H9 (cell line): ENCODE measurements around the gene H19. TPM values are rescaled to one million over a fixed set of nuclear protein-coding genes. Genes with fewer than 3 reads are reported as not detected.

ENCODE experiments used
- DNase-seq: peaks from one replicate; pipeline ENCODE4 v3.0.0-alpha.2; 2017
- H2AFZ ChIP-seq: one replicate; pipeline ENCODE4 v1.6.1; 2013; ENCODE audit warnings: mild to moderate bottlenecking, low read length, control low read depth, moderate library complexity
- H2AK5ac ChIP-seq: 2 replicates; pipeline ENCODE4 v1.6.1; 2013; ENCODE audit warnings: low read length, control low read depth, mixed read lengths; ENCODE audit not compliant: insufficient read length
- H2BK120ac ChIP-seq: one replicate; pipeline ENCODE4 v1.6.1; 2013; ENCODE audit warnings: low read depth, mild to moderate bottlenecking, low read length, control low read depth, inconsistent platforms; ENCODE audit not compliant: poor library complexity, severe bottlenecking
- H2BK12ac ChIP-seq: 2 replicates; pipeline ENCODE4 v1.6.1; 2013; ENCODE audit warnings: low read length, control low read depth, mixed read lengths, low read depth; ENCODE audit not compliant: insufficient read length
- H2BK15ac ChIP-seq: 2 replicates; pipeline ENCODE4 v1.6.1; 2013; ENCODE audit warnings: low read depth, low read length, control low read depth
- H2BK20ac ChIP-seq: one replicate; pipeline ENCODE4 v1.6.1; 2013; ENCODE audit warnings: low read depth, mild to moderate bottlenecking, low read length, control low read depth, inconsistent platforms; ENCODE audit not compliant: poor library complexity, severe bottlenecking
- H2BK5ac ChIP-seq: 2 replicates; pipeline ENCODE4 v1.6.1; 2013; ENCODE audit warnings: low read length, control low read depth, mixed read lengths; ENCODE audit not compliant: insufficient read length
- H3K14ac ChIP-seq: 2 replicates; pipeline ENCODE4 v1.6.1; 2013; ENCODE audit warnings: low read length, control low read depth; ENCODE audit not compliant: insufficient read depth
- H3K18ac ChIP-seq: 2 replicates; pipeline ENCODE4 v1.6.1; 2013; ENCODE audit warnings: low read depth, mild to moderate bottlenecking, mixed read lengths, low read length, control low read depth; ENCODE audit not compliant: insufficient read length
- H3K23ac ChIP-seq: 2 replicates; pipeline ENCODE4 v1.6.1; 2013; ENCODE audit warnings: low read length, control low read depth, mixed read lengths, low read depth; ENCODE audit not compliant: insufficient read length
- H3K23me2 ChIP-seq: 2 replicates; pipeline ENCODE4 v1.6.1; 2013; ENCODE audit warnings: low read depth, mild to moderate bottlenecking, mixed read lengths, low read length, control low read depth; ENCODE audit not compliant: insufficient read length, poor library complexity, severe bottlenecking
- H3K27ac ChIP-seq: 2 replicates; pipeline ENCODE4 v1.5.1; 2013; ENCODE audit warnings: low read length, control low read depth, mixed read lengths, low read depth; ENCODE audit not compliant: insufficient read length
- H3K27me3 ChIP-seq: 2 replicates; pipeline ENCODE4 v1.6.1; 2013; ENCODE audit warnings: low read length, control low read depth, inconsistent platforms; ENCODE audit not compliant: insufficient read depth
- H3K4ac ChIP-seq: 2 replicates; pipeline ENCODE4 v1.6.1; 2013; ENCODE audit warnings: low read depth, mild to moderate bottlenecking, control low read depth, inconsistent platforms, low read length, moderate library complexity
- H3K4me1 ChIP-seq: 2 replicates; pipeline ENCODE4 v1.6.1; 2013; ENCODE audit warnings: low read length, control low read depth, inconsistent platforms; ENCODE audit not compliant: insufficient read depth
- H3K4me2 ChIP-seq: 2 replicates; pipeline ENCODE4 v1.6.1; 2013; ENCODE audit warnings: low read length, control low read depth, mixed read lengths; ENCODE audit not compliant: insufficient read length, insufficient read depth
- H3K56ac ChIP-seq: 2 replicates; pipeline ENCODE4 v1.6.1; 2013; ENCODE audit warnings: low read depth, mild to moderate bottlenecking, mixed read lengths, low read length, control low read depth; ENCODE audit not compliant: insufficient read length
- H3K79me1 ChIP-seq: 2 replicates; pipeline ENCODE4 v1.6.1; 2013; ENCODE audit warnings: low read depth, mild to moderate bottlenecking, moderate library complexity, low read length, control low read depth, inconsistent platforms; ENCODE audit not compliant: insufficient read depth, poor library complexity, severe bottlenecking
- H3K79me2 ChIP-seq: 2 replicates; pipeline ENCODE4 v1.6.1; 2013; ENCODE audit warnings: low read length, control low read depth, inconsistent platforms; ENCODE audit not compliant: insufficient read depth
- H3K9ac ChIP-seq: 2 replicates; pipeline ENCODE4 v1.6.1; 2013; ENCODE audit warnings: low read length, control low read depth, mixed read lengths; ENCODE audit not compliant: insufficient read length; ENCODE audit errors: extremely low read depth
- H3K9me3 ChIP-seq: one replicate; pipeline ENCODE4 v1.6.1; 2013; ENCODE audit warnings: low read depth, low read length, inconsistent platforms; ENCODE audit not compliant: control insufficient read depth
- H3T11ph ChIP-seq: one replicate; pipeline ENCODE4 v1.6.1; 2013; ENCODE audit warnings: mild to moderate bottlenecking, low read length, control low read depth, inconsistent platforms
- H4K20me1 ChIP-seq: one replicate; pipeline ENCODE4 v1.6.1; 2013; ENCODE audit not compliant: control insufficient read depth, insufficient read length, insufficient read depth
- H4K5ac ChIP-seq: 2 replicates; pipeline ENCODE4 v1.6.1; 2013; ENCODE audit warnings: low read depth, mild to moderate bottlenecking, mixed read lengths, low read length, control low read depth; ENCODE audit not compliant: insufficient read length
- H4K8ac ChIP-seq: replicated peaks from 2 replicates; pipeline ENCODE4 v1.6.1; 2013; ENCODE audit warnings: low read length, control low read depth, mixed read lengths, low read depth; ENCODE audit not compliant: insufficient read length
- H4K91ac ChIP-seq: 2 replicates; pipeline ENCODE4 v1.6.1; 2013; ENCODE audit warnings: low read depth, mild to moderate bottlenecking, moderate library complexity, mixed read lengths, low read length, control low read depth; ENCODE audit not compliant: insufficient read length
- H3K27ac Mint-ChIP-seq, 3 experiments: 2 replicates in 2 of 3; 3 replicates in 1 of 3; pipeline ENCODE4 v1.8.0; 2020 to 2021; ENCODE audit warnings: mixed read lengths in 3 of 3, mild to moderate bottlenecking in 1 of 3, moderate library complexity in 1 of 3
- H3K27me3 Mint-ChIP-seq: 2 replicates; pipeline ENCODE4 v1.8.0; 2021; ENCODE audit warnings: low read depth, mild to moderate bottlenecking, moderate library complexity, mixed read lengths
- H3K36me3 Mint-ChIP-seq, 3 experiments: 2 replicates in 2 of 3; 3 replicates in 1 of 3; pipeline ENCODE4 v1.8.0; 2020 to 2021; ENCODE audit warnings: low read depth in 3 of 3, mixed read lengths in 3 of 3; ENCODE audit not compliant: insufficient read depth in 1 of 3
- H3K4me1 Mint-ChIP-seq, 2 experiments: 2 replicates each; pipeline ENCODE4 v1.8.0; 2020; ENCODE audit warnings: mixed read lengths in 2 of 2
- H3K4me3 Mint-ChIP-seq, 2 experiments: 2 replicates in 1 of 2; 3 replicates in 1 of 2; pipeline ENCODE4 v1.8.0; 2020 to 2021; ENCODE audit warnings: mild to moderate bottlenecking in 2 of 2, mixed read lengths in 2 of 2, moderate library complexity in 1 of 2
- H3K9me3 Mint-ChIP-seq, 2 experiments: 2 replicates in 1 of 2; 3 replicates in 1 of 2; pipeline ENCODE4 v1.8.0; 2020; ENCODE audit warnings: mild to moderate bottlenecking in 2 of 2, mixed read lengths in 2 of 2, moderate library complexity in 1 of 2
- CTCF ChIP-seq: fragments of 200-600 bp; sonication (generic); conservative IDR thresholded peaks from 3 replicates; pipeline ENCODE4 v1.8.0; 2021; ENCODE audit warnings: antibody characterized with exemption, mild to moderate bottlenecking
- WGBS: extraction: QIAGEN DNeasy Blood & Tissue Kit; methylation state at CpG from one replicate; pipeline ENCODE4 v1.1.7; 2013; ENCODE audit warnings: missing lambda C conversion rate, low lambda C conversion rate, mixed read lengths; ENCODE audit not compliant: insufficient read length; ENCODE audit errors: extremely low coverage; 5-methylcytosine and 5-hydroxymethylcytosine counted together
- total RNA-seq: library from RNA; stranded (reverse); gene quantifications from 2 replicates; pipeline ENCODE4 v1.2.1, GENCODE V29; 2021

H19 gene
- total RNA-seq, 1 experiment from 2014 or later = 10.7 TPM

GRCh38 chr11:1963864-1964263 lies 33.8 kb downstream of the H19 start:
- no peaks in the 10 kb centered on the region for H3K4me1 Mint-ChIP-seq
- H3K27ac ChIP-seq = no peak overlapping the region
- H2BK20ac ChIP-seq = no peak overlapping the region
- no peak overlapping the region for H2AFZ ChIP-seq
- DNase-seq = no peak
- no peak overlapping the region for H3K4me2 ChIP-seq
- no peak overlapping the region for H2BK5ac ChIP-seq
- no peak overlapping the region for H3K4me3 Mint-ChIP-seq
- H3K14ac ChIP-seq = no peak overlapping the region
- no peak overlapping the region for H3K27ac Mint-ChIP-seq
- H3K27me3 ChIP-seq = no peaks in the 10 kb centered on the region
- no peaks in the 10 kb centered on the region for H3K23me2 ChIP-seq
- H2BK15ac ChIP-seq = no peak overlapping the region
- H3K79me2 ChIP-seq = no peaks in the 10 kb centered on the region
- H3K23ac ChIP-seq = no peak overlapping the region
- no peak for TF ChIP-seq CTCF
- no peak overlapping the region for H2BK12ac ChIP-seq
- H3K9ac ChIP-seq = no peak overlapping the region
- no peak overlapping the region for H3K4ac ChIP-seq
- no peak overlapping the region for H3K18ac ChIP-seq
- H3K79me1 ChIP-seq = no peaks in the 10 kb centered on the region
- no peaks in the 10 kb centered on the region for H4K20me1 ChIP-seq
- H4K91ac ChIP-seq = no peak overlapping the region
- H3K27me3 Mint-ChIP-seq = no peaks in the 10 kb centered on the region
- H4K5ac ChIP-seq = no peak overlapping the region
- H2BK120ac ChIP-seq = no peak overlapping the region
- H4K8ac ChIP-seq = no peak overlapping the region
- H2AK5ac ChIP-seq = no peak overlapping the region
- no CpG with 5 or more reads among the region's 20 CpGs for WGBS
- no peak overlapping the region for H3K56ac ChIP-seq
- no peaks in the 10 kb centered on the region for H3K9me3 Mint-ChIP-seq
- no peak overlapping the region for H3T11ph ChIP-seq
- no peaks in the 10 kb centered on the region for H3K9me3 ChIP-seq
- no peaks in the 10 kb centered on the region for H3K4me1 ChIP-seq
- no peaks in the 10 kb centered on the region for H3K36me3 Mint-ChIP-seq
